Activated CD4-positive, alpha-beta T cell treated with anti-CD3 and anti-CD28 coated beads, Interleukin-2, Interleukin-4, amounts not matched to agents 100 ng/mL and 50 ng/mL, durations not matched to agents 16 hours and 8 hours (primary cell): Measurements from ENCODE around the gene GSTM5.
"Not testable (repeated sequence)": the region's sequence is repeated elsewhere in the genome, so short reads cannot be mapped to it uniquely, and the experiment has no call there.

Source experiments
- DNase-seq: peaks from one replicate; pipeline ENCODE4 v3.0.0-alpha.2; 2020; ENCODE audit warnings: low spot score

GSTM5 gene

GRCh38 chr1:109761227-109762038 is 49.4 kb downstream of the GSTM5 start:
- DNase-seq, result no peak

- no peak for DNase-seq
Observed at GRCh38 chr1:109762039-109762585, 50.1 kb downstream of the GSTM5 start.

- no peak for DNase-seq
Observed at GRCh38 chr1:109762821-109763645, 51.0 kb downstream of the GSTM5 start.

- DNase-seq, result no peak
Observed at GRCh38 chr1:109763646-109764415, 51.8 kb downstream of the GSTM5 start, which contains the start of gene EPS8L3. Gene EPS8L3, minus strand, starts transcription at chr1:109763923. Its CDS starts 2,174 bp downstream, at chr1:109761749.

- no peak for DNase-seq
Observed at GRCh38 chr1:109764561-109765482, 52.8 kb downstream of the GSTM5 start.

- DNase-seq, result no peak
Observed at GRCh38 chr1:109765483-109765815, 53.4 kb downstream of the GSTM5 start.

- DNase-seq, result no peak
Observed at GRCh38 chr1:109765896-109766615, 54.0 kb downstream of the GSTM5 start.

GRCh38 chr1:109766991-109767636 is 55.1 kb downstream of the GSTM5 start:
- DNase-seq, result not testable (repeated sequence)
